ENCODE measurements around the gene MCOLN2. TPM values are rescaled to one million over a fixed set of nuclear protein-coding genes. Genes with fewer than 3 reads are reported as not detected.

The MCOLN2 gene
- total RNA-seq, 1 donor: 1.8 TPM

- no peak for DNase-seq (ENCODE audit: insufficient read length, low spot score, missing footprints)
- Histone ChIP-seq H3K79me2 (ENCODE audit: insufficient read depth, low read length) (no peaks in the 10 kb centered on the region), H3K4me2 (ENCODE audit: insufficient read depth, low read length) (no peak overlapping the region), H3K27me3 (ENCODE audit: insufficient read depth, low read length) (peaks cover 40% of the 10 kb centered on the region), H3K4me1 (ENCODE audit: insufficient read depth, low read length) (no peaks in the 10 kb centered on the region), H3K27ac (ENCODE audit: low read depth, low read length) (no peak overlapping the region), H4K20me1 (ENCODE audit: insufficient read depth, low read length) (no peaks in the 10 kb centered on the region), H3K9me3 (ENCODE audit: low read depth, low read length) (no peaks in the 10 kb centered on the region), H2AFZ (ENCODE audit: low read length) (no peak overlapping the region), H3K36me3 (ENCODE audit: insufficient read depth, low read length) (no peaks in the 10 kb centered on the region), H3K4me3 (ENCODE audit: insufficient read depth, low read length) (no peak overlapping the region)
- TF ChIP-seq CTCF (IDR thresholded peaks at IDR 0.05; ENCODE audit: extremely low read depth, low read depth, low read length): no peak
Measured at GRCh38 chr1:84930329-84930728, 66.6 kb downstream of the MCOLN2 start.

GRCh38 chr1:84929581-84929980 is 67.3 kb downstream of the MCOLN2 start:
- H2AFZ ChIP-seq (ENCODE audit: low read length): no peak overlapping the region
- no peak overlapping the region for H3K27ac ChIP-seq (ENCODE audit: low read depth, low read length)
- no peaks in the 10 kb centered on the region for H3K4me1 ChIP-seq (ENCODE audit: insufficient read depth, low read length)
- no peaks in the 10 kb centered on the region for H4K20me1 ChIP-seq (ENCODE audit: insufficient read depth, low read length)
- DNase-seq (ENCODE audit: insufficient read length, low spot score, missing footprints): no peak
- no peak overlapping the region for H3K4me3 ChIP-seq (ENCODE audit: insufficient read depth, low read length)
- H3K27me3 ChIP-seq (ENCODE audit: insufficient read depth, low read length): peaks cover 36% of the 10 kb centered on the region
- H3K79me2 ChIP-seq (ENCODE audit: insufficient read depth, low read length): no peaks in the 10 kb centered on the region
- no peaks in the 10 kb centered on the region for H3K36me3 ChIP-seq (ENCODE audit: insufficient read depth, low read length)
- no peak for TF ChIP-seq CTCF (IDR thresholded peaks at IDR 0.05; ENCODE audit: extremely low read depth, low read depth, low read length)
- no peaks in the 10 kb centered on the region for H3K9me3 ChIP-seq (ENCODE audit: low read depth, low read length)
- H3K4me2 ChIP-seq (ENCODE audit: insufficient read depth, low read length): no peak overlapping the region

GRCh38 chr1:84928979-84929378 is 67.9 kb downstream of the MCOLN2 start:
- H3K27ac ChIP-seq (ENCODE audit: low read depth, low read length): no peak overlapping the region
- H4K20me1 ChIP-seq (ENCODE audit: insufficient read depth, low read length): no peaks in the 10 kb centered on the region
- H3K4me2 ChIP-seq (ENCODE audit: insufficient read depth, low read length): no peak overlapping the region
- no peak for TF ChIP-seq CTCF (IDR thresholded peaks at IDR 0.05; ENCODE audit: extremely low read depth, low read depth, low read length)
- no peak for DNase-seq (ENCODE audit: insufficient read length, low spot score, missing footprints)
- no peaks in the 10 kb centered on the region for H3K79me2 ChIP-seq (ENCODE audit: insufficient read depth, low read length)
- no peak overlapping the region for H3K4me3 ChIP-seq (ENCODE audit: insufficient read depth, low read length)
- no peaks in the 10 kb centered on the region for H3K9me3 ChIP-seq (ENCODE audit: low read depth, low read length)
- H3K27me3 ChIP-seq (ENCODE audit: insufficient read depth, low read length): peaks cover 34% of the 10 kb centered on the region
- no peaks in the 10 kb centered on the region for H3K36me3 ChIP-seq (ENCODE audit: insufficient read depth, low read length)
- H3K4me1 ChIP-seq (ENCODE audit: insufficient read depth, low read length): no peaks in the 10 kb centered on the region
- H2AFZ ChIP-seq (ENCODE audit: low read length): no peak overlapping the region

GRCh38 chr1:84923317-84923716 is 73.6 kb downstream of the MCOLN2 start:
- no peak for DNase-seq (ENCODE audit: insufficient read length, low spot score, missing footprints)
- Histone ChIP-seq H3K9me3 (ENCODE audit: low read depth, low read length) (no peaks in the 10 kb centered on the region), H3K27me3 (ENCODE audit: insufficient read depth, low read length) (peaks cover 2% of the 10 kb centered on the region), H2AFZ (ENCODE audit: low read length) (no peak overlapping the region), H3K4me2 (ENCODE audit: insufficient read depth, low read length) (no peak overlapping the region), H3K4me1 (ENCODE audit: insufficient read depth, low read length) (no peaks in the 10 kb centered on the region), H3K79me2 (ENCODE audit: insufficient read depth, low read length) (no peaks in the 10 kb centered on the region), H3K36me3 (ENCODE audit: insufficient read depth, low read length) (no peaks in the 10 kb centered on the region), H3K27ac (ENCODE audit: low read depth, low read length) (no peak overlapping the region), H4K20me1 (ENCODE audit: insufficient read depth, low read length) (no peaks in the 10 kb centered on the region), H3K4me3 (ENCODE audit: insufficient read depth, low read length) (no peak overlapping the region)
- no peak for TF ChIP-seq CTCF (IDR thresholded peaks at IDR 0.05; ENCODE audit: extremely low read depth, low read depth, low read length)

All from osteoblast (primary cell).